Activated CD4-positive, alpha-beta T cell treated with anti-CD3 and anti-CD28 coated beads, Interleukin-2, amount 50 U/mL, for 48 hours (primary cell): ENCODE results near the gene CDCA7L.
"Not testable (repeated sequence)": the region's sequence is repeated elsewhere in the genome, so short reads cannot be mapped to it uniquely, and the experiment has no call there.

Experiments used
- DNase-seq, 2 experiments: peaks; one replicate each; pipeline ENCODE4 v3.0.0-alpha.2; 2020

CDCA7L gene

GRCh38 chr7:21903020-21903786 is 42.5 kb downstream of the CDCA7L start:
- no peak for DNase-seq

- DNase-seq, result no peak
These were observed 43.5 kb downstream of the CDCA7L start for GRCh38 chr7:21902240-21902639.

DNA sequence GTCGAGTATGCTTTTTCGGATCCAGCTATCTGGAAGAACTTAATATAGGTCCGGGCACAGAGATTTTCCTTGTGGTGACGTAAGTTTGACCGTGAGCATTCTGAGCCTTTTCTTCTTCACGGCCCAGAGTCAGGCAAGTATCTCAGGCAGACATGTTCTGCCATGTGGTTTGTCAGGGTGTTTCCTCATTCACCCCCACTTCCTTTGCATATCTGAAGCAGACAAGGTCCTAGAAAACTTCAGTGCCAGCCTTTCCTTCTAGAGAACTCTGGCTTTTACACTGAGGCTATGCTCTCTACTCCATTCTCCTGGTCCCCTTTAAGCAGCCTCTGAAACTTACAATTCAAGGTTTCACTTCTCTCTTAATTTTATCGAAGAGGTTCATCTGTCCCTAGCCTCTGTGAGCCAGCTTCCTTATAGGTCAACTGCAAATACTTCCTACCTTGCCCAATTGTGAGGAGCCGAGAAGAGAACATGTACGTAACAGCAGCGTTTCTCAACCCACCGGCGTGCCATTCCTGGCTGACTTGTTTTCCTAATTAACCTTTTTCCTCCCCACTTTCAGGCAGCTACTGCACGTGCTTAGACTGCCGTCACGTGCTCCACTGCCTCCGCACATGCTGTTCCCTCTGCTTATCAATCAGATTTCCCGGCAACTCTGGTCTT is 47.3 kb downstream of the CDCA7L start:
- DNase-seq, result no peak

DNA sequence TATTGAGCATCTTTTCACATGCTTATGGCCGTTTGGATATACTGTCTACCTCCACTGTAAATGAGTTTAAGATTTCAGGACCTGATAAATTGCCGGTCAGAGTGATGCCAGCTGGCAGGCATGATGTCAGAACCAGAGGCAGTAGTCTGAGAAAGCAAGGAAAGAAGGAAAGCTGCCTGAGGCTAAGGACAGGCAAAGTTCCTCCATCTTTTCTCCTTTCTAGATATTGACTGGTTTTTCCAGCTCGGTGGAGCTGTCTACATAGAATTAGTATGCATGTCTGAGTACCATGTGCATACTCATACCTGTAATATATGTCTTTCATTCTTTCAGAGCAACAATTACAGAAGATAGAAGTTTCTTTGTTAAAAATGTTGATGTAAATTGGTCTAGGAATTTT is 52.3 kb downstream of the CDCA7L start:
- no peak for DNase-seq

- DNase-seq, result no peak
These were observed 54.4 kb downstream of the CDCA7L start for GRCh38 chr7:21891291-21891690.

- no peak for DNase-seq
These were observed 57.9 kb downstream of the CDCA7L start for GRCh38 chr7:21887779-21888178.

DNA sequence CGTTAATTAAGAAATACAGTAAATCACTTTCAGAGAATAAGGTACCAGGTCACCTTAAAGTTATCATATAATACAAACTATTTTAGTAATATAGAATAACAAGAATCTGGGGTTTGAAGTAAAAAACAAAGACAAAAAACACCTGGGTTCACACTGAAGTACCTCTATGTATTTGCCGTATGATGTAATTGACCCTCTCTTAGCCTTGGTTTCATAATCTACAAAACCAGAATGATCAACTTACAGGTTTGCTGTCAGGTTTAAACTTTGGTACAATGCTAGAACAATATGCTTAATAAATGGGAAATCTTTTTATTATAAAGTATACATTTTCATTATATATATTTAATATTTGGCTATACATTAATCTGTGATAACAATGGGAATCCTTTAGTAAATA is 58.3 kb downstream of the CDCA7L start:
- no peak for DNase-seq

- no peak for DNase-seq
These were observed 59.3 kb downstream of the CDCA7L start for GRCh38 chr7:21886396-21886795.

- no peak for DNase-seq
These were observed 61.2 kb downstream of the CDCA7L start for GRCh38 chr7:21884496-21884895.

DNA sequence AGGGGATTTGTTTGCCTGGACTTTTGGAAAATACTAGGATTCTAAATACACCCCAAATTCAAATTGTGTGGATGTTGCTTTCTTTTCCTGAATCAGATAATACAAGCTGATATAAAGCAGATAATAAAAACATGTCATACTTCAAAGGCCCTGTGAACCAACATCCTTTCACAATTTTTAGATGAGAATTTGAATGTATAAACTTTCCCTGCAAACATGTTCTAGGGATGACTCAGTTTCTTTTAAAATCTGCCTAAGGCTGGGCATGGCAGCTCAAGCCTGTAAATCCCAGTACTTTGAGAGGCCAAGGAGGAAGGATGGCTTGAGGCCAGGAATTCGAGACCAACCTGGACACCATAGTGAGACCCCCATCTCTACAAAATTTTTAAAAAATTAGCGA is 62.2 kb downstream of the CDCA7L start:
- not testable (repeated sequence) for DNase-seq

GRCh38 chr7:21883069-21883468 is 62.6 kb downstream of the CDCA7L start:
- DNase-seq, result no peak

DNA sequence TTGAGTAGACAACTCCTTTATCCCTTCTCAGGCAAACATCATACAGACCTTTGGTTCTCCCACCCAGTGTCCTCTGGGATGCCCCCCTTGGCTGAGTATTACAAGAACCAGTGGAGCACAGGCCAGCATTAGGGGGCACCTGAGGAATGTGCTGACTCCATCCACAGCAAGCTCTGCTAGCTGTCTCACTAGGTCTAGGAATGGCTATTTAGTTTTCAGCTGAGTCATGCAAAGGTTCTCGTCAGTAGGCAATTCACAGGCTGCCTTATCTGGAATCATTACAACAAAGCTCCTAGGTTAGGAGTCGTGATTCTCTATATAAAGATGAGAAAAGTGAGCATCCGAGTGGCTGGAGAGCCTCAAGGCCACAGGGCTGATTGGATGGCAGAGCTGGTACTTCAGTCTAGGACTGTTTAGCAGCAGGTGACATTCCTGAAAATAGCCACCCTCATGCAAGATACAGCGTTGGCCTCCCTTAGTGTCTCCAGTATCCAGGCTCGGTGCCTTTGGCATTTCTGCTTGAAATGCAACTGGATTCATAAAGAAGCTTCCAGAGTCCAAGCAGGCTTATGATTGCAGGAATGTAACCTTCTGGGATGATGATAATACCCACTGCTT is 75.8 kb downstream of the CDCA7L start:
- no peak for DNase-seq

- DNase-seq, result no peak
These were observed 77.2 kb downstream of the CDCA7L start for GRCh38 chr7:21868576-21868850.

DNA sequence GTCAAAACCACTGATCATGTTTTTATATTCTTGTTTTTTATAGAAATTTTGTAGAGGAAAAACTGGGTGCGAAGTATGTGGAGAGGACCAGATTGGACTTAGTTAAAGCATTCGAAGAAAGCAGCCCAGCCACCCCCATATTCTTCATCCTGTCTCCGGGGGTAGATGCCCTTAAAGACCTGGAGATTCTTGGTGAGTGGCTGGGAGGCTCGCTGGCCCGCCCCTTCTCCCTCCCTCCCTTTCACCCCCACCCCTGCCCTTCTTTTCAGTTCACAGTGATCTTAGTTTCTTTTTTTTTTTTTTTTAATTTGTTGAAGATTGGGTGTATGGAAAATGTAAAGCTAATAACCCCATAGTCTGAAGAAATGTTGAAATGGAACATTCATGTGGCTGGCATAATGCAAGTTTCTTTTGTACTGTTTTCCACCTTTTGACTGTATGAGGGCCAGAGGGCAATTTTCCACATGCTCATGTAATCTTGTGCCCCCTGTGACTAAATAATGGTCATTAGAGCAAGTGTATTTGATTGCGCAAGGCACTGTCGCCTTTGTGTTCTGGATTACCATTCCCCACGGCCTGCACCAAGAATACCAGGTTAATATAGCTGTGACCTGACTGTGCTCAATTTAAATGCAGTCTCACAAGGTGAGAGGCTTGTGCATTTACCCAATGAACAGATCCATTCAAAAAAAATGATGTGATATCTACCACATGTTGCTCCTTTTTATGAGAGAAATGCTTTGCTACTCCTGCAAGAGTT is 77.7 kb downstream of the CDCA7L start:
- no peak for DNase-seq

DNA sequence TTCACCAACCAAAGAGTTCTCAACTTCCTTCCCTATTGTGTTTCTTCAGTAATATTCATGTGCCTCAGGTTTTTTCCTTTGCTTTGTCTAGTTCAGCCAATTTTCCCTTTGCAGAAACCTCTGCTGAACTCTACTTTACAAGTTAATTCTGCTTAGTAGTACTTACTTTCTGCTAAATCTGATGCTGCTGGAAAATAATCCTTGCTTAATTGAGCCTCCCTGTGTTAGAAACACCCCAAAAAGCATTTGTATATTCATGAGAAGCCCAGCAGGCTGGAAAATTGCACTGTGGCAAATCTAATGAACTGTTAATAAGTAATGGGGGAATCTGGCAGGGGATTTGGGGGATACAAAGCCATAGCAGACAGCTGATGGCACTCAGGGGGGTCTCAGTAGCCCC is 78.5 kb downstream of the CDCA7L start:
- DNase-seq, result no peak

- no peak for DNase-seq
These were observed 79.0 kb downstream of the CDCA7L start for GRCh38 chr7:21866731-21867130.

DNA sequence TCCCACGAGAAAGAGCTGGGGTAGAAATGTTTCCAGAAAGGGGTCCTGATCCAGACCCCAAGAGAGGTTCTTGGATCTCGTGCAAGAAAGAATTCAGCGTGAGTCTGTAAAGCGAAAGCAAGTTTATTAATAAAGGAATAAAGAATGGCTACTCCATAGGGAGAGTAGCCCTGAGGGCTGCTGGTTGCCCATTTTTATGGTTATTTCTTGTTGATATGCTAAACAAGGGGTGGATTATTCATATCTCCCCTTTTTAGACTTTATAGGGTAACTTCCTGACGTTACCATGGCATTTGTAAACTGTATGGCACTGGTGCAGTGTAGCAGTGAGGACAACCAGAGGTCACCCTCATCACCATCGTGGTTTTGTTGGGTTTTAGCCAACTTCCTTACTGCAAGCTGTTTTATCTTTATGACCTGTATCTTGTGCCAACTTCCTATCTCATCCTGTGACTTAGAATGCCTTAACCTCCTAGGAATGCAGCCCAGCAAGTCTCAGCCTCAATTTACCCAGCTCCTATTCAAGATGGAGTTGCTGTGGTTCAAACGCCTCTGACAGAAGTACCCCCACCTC is 80.0 kb downstream of the CDCA7L start:
- DNase-seq, result not testable (repeated sequence)

GRCh38 chr7:21851559-21851967 is 94.1 kb downstream of the CDCA7L start:
- DNase-seq, result no peak
